ENCODE data around the gene C2.
"Not testable (repeated sequence)": the region's sequence is repeated elsewhere in the genome, so short reads cannot be mapped to it uniquely, and the experiment has no call there.

The C2 gene

GRCh38 chr6:31969712-31970603 is 42.4 kb downstream of the C2 start:
- Mint-ChIP-seq H3K27me3 (no peaks in the 10 kb centered on the region), H3K4me3 (peak overlapping the region; percentile 81), H3K27ac (ENCODE audit: low read depth) (peak overlapping the region; percentile 99), H3K36me3 (ENCODE audit: insufficient read depth) (peaks cover 46% of the 10 kb centered on the region), H3K9me3 (no peaks in the 10 kb centered on the region), H3K4me1 (peaks cover 48% of the 10 kb centered on the region)
- ATAC-seq (replicated peaks; ENCODE audit: extremely low read depth, poor library complexity, severe bottlenecking) (no peak), DNase-seq (ENCODE audit: low spot score in 2 of 2) (no peak)

DNA sequence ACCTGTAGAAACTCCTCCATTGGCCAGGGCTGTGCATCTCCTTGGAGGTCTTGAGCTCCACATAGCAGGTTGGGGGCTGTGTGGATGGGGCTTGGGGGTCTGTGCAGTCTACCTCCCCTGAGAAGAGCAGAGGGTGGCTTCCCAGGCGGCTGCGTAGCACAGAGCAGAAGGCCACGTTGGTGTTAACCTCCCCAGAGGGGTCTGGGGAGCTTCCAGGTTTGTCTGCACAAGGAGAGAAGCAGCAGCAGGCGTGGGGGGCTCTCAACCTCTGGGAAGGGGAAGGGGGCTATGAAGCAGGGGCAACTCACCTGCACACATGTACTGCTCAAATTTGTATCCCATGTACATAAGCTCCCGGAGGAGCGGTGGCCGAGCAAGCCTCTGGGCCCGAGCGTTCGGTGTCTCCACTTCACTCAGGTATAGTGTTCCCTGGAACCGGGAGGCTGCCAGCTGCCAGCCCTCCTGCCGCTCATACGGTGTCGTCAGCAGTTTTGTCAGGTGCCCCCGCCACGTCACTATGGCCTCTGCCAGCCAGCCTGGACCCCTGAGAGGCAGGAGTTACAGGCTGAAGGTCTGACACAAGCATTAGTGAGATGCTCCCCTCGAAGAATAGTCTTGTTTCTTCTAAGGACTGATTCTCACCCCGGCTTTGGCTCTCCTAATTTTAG is 43.2 kb downstream of the C2 start:
- ATAC-seq (replicated peaks; ENCODE audit: extremely low read depth, poor library complexity, severe bottlenecking) (no peak), DNase-seq (ENCODE audit: low spot score in 2 of 2) (no peak)
- peak overlapping the region; percentile 81 for H3K4me3 Mint-ChIP-seq
- peaks cover 48% of the 10 kb centered on the region for H3K4me1 Mint-ChIP-seq
- H3K9me3 Mint-ChIP-seq: no peaks in the 10 kb centered on the region
- peak overlapping the region; percentile 99 for H3K27ac Mint-ChIP-seq (ENCODE audit: low read depth)
- no peaks in the 10 kb centered on the region for H3K27me3 Mint-ChIP-seq
- H3K36me3 Mint-ChIP-seq (ENCODE audit: insufficient read depth): peaks cover 39% of the 10 kb centered on the region

GRCh38 chr6:31971279-31971992 is 43.9 kb downstream of the C2 start:
- Mint-ChIP-seq H3K36me3 (ENCODE audit: insufficient read depth) (peaks cover 34% of the 10 kb centered on the region), H3K4me3 (peak overlapping the region; percentile 81), H3K9me3 (no peaks in the 10 kb centered on the region), H3K27ac (ENCODE audit: low read depth) (peak overlapping the region; percentile 99), H3K27me3 (no peaks in the 10 kb centered on the region), H3K4me1 (peaks cover 48% of the 10 kb centered on the region)
- DNase-seq (ENCODE audit: low spot score in 2 of 2): peak in 1 of 2 donors; percentile 27
- ATAC-seq (replicated peaks; ENCODE audit: extremely low read depth, poor library complexity, severe bottlenecking): no peak

DNA sequence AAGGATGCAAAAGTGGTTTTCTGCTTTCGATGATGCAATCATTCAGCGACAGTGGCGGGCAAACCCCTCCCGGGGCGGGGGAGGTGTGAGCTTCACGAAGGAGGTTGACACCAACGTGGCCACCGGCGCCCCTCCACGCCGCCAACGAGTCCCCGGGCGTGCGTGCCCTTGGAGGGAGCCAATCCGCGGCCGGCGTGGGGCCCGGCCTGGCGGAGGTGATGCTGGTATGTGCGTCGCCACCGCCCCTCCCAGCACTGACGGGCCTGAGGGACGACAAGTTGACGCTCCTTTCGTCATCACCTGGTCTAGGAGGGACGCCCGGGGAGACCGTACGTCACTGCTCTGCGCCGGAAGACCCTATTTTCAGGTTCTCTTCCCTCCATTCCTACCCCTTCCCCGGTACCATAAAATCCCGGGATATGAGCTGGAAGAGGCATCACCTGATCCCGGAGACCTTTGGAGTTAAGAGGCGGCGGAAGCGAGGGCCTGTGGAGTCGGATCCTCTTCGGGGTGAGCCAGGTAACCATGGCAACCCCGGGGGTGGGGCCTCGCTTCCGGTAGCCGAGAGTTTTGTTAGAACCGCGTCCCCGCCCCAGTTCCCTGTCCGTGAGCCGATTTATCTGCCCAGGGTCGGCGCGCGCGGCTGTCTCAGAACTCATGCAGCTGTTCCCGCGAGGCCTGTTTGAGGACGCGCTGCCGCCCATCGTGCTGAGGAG is 44.6 kb downstream of the C2 start, which contains the start of gene DXO:
Gene DXO, minus strand, starts transcription at position 146 of the 716 bp plus-strand sequence. CDS start 463 bp downstream, outside the sequence.
- Mint-ChIP-seq H3K9me3 (no peaks in the 10 kb centered on the region), H3K4me3 (peak within 1 kb of the TSS; percentile 81), H3K36me3 (ENCODE audit: insufficient read depth) (peaks cover 29% of the 10 kb centered on the region), H3K27ac (ENCODE audit: low read depth) (peak within 1 kb of the TSS; percentile 99), H3K27me3 (no peaks in the 10 kb centered on the region), H3K4me1 (peaks cover 45% of the 10 kb centered on the region)
- ATAC-seq (replicated peaks; ENCODE audit: extremely low read depth, poor library complexity, severe bottlenecking) (peak; percentile 96), DNase-seq (ENCODE audit: low spot score in 2 of 2) (peak; percentile 95 to 100)

GRCh38 chr6:31972709-31973350 is 45.3 kb downstream of the C2 start:
- no peak for DNase-seq (ENCODE audit: low spot score in 2 of 2)

GRCh38 chr6:31976065-31976464 is 48.5 kb downstream of the C2 start:
- ATAC-seq (replicated peaks; ENCODE audit: extremely low read depth, poor library complexity, severe bottlenecking); H3K27me3 Mint-ChIP-seq; H3K9me3 Mint-ChIP-seq; DNase-seq (ENCODE audit: low spot score in 2 of 2); H3K4me3 Mint-ChIP-seq; H3K27ac Mint-ChIP-seq (ENCODE audit: low read depth): not testable (repeated sequence)
- H3K36me3 Mint-ChIP-seq (ENCODE audit: insufficient read depth): peaks cover 19% of the 10 kb centered on the region
- peaks cover 24% of the 10 kb centered on the region for H3K4me1 Mint-ChIP-seq

More at GRCh38 chr6:31972709-31973350, 45.3 kb downstream of the C2 start:
- no peak for ATAC-seq (replicated peaks; ENCODE audit: extremely low read depth, poor library complexity, severe bottlenecking)
- Mint-ChIP-seq H3K4me1 (peaks cover 39% of the 10 kb centered on the region), H3K9me3 (no peaks in the 10 kb centered on the region), H3K4me3 (peak overlapping the region; percentile 81), H3K36me3 (ENCODE audit: insufficient read depth) (peaks cover 25% of the 10 kb centered on the region), H3K27ac (ENCODE audit: low read depth) (peak overlapping the region; percentile 99), H3K27me3 (no peaks in the 10 kb centered on the region)

DNA sequence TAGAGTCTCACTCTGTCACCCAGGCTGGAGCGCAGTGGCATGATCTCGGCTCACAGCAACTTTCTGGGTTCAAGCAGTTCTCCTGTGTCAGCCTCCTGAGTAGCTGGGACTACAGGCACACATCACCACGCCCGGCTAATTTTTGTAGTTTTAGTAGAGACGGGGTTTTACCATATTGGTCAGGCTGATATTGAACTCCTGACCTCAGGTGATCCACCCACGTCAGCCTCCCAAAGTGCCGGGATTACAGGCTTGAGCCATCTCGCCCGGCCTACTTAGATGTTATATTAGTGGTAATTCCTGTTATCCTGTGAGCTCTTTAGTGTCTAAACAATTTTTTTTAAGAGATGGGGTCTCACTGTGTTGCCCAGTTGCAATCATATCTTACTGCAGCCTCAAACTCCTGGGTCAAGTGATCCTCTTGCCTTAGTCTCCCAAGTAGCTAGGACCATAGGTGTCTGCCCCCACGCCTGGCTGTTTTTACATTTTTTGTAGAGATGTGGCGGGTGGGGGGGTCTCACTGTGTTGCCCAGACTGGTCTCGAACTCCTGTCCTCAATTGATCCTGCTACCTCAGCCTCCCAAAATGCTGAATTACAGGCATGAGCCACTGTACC is 50.4 kb downstream of the C2 start:
- H3K9me3 Mint-ChIP-seq: no peaks in the 10 kb centered on the region
- H3K27me3 Mint-ChIP-seq: no peaks in the 10 kb centered on the region
- H3K4me3 Mint-ChIP-seq: no peak overlapping the region
- H3K36me3 Mint-ChIP-seq (ENCODE audit: insufficient read depth): peaks cover 3% of the 10 kb centered on the region
- peaks cover 12% of the 10 kb centered on the region for H3K4me1 Mint-ChIP-seq
- no peak for ATAC-seq (replicated peaks; ENCODE audit: extremely low read depth, poor library complexity, severe bottlenecking)
- peak in 1 of 2 donors; percentile 6 for DNase-seq (ENCODE audit: low spot score in 2 of 2)
- H3K27ac Mint-ChIP-seq (ENCODE audit: low read depth): no peak overlapping the region

DNA sequence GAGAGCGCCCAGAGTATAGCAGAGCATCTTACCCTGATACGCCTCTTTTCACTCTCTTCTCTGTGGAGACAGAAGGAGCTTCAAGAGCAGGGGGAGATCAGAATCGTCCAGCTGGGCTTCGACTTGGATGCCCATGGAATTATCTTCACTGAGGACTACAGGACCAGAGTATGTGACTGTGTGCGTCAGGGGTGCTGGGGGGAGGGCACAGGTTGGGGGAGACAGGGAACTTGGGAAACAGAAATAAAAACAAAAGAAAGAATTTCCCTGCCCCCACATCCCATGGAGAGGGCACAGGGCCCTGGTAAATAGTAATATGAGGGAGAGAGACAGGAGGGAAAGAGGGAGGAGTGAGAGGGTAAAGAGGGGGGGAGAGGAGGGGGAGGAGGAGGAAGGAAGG is 51.3 kb downstream of the C2 start:
- Mint-ChIP-seq H3K4me3 (no peak overlapping the region), H3K4me1 (peaks cover 3% of the 10 kb centered on the region), H3K36me3 (ENCODE audit: insufficient read depth) (no peaks in the 10 kb centered on the region), H3K9me3 (no peaks in the 10 kb centered on the region), H3K27me3 (no peaks in the 10 kb centered on the region), H3K27ac (ENCODE audit: low read depth) (no peak overlapping the region)
- no peak for ATAC-seq (replicated peaks; ENCODE audit: extremely low read depth, poor library complexity, severe bottlenecking)
- DNase-seq (ENCODE audit: low spot score in 2 of 2): no peak

DNA sequence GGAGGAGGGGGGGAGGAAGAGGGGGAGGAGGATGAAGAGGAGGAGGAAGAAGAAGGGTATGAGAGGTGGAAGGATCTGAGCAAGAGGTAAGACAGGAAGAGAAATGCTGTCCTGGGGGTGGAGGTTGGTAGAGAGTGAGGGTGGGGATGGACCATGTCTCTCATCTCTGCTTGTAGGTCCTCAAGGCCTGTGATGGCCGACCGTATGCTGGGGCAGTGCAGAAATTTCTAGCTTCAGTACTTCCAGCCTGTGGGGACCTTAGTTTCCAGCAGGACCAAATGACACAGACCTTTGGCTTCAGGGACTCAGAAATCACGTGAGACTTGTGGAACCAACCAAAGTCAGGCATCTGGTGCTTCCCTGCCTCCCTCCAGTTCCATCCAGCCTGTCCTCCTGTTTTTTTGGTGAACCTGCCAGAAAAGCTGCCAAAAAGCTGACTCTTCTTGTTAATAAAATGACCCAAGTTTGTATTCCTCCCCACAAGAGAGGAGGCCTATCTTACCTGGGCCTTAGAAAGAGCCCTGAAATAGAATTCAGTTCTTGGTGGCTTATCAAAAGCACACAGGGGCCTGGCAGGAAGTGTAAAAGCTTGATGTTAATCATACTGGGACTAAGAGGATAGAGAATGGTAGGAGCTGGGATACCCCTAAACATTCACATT is 51.9 kb downstream of the C2 start:
- Mint-ChIP-seq H3K27me3 (no peaks in the 10 kb centered on the region), H3K4me3 (no peak overlapping the region), H3K27ac (ENCODE audit: low read depth) (peak overlapping the region; percentile 44), H3K9me3 (no peaks in the 10 kb centered on the region), H3K36me3 (ENCODE audit: insufficient read depth) (no peaks in the 10 kb centered on the region), H3K4me1 (no peaks in the 10 kb centered on the region)
- no peak for ATAC-seq (replicated peaks; ENCODE audit: extremely low read depth, poor library complexity, severe bottlenecking)
- DNase-seq (ENCODE audit: low spot score in 2 of 2): no peak

DNA sequence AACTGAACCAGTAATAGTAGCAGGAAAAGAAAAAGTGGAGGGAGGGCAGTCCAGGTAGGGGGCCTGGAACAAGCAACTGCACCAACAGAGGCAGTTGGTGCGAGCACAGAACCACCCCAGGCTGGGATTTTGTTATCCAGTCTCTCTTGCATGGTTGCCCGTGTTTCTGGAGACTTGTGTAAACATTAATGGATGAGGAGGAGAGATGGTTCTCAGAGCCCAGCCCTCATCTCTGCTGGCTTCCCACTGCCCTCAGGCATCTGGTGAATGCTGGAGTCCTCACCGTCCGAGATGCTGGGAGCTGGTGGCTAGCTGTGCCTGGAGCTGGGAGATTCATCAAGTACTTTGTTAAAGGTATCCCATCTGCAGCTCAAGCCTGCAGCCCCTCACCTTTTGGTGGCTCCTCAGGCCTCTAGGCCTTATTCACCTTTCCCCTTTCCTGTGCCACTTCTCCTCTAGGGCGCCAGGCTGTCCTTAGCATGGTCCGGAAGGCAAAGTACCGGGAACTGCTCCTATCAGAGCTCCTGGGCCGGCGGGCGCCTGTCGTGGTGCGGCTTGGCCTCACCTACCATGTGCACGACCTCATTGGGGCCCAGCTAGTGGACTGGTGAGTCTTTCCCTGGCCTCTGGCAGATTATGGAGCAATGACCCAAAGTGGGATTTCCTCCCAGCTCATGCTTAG is 52.8 kb downstream of the C2 start:
- H3K36me3 Mint-ChIP-seq (ENCODE audit: insufficient read depth); ATAC-seq (replicated peaks; ENCODE audit: extremely low read depth, poor library complexity, severe bottlenecking); DNase-seq (ENCODE audit: low spot score in 2 of 2); H3K4me1 Mint-ChIP-seq; H3K27me3 Mint-ChIP-seq; H3K4me3 Mint-ChIP-seq; H3K9me3 Mint-ChIP-seq: not testable (repeated sequence)
- H3K27ac Mint-ChIP-seq (ENCODE audit: low read depth): peak overlapping the region; percentile 44

DNA sequence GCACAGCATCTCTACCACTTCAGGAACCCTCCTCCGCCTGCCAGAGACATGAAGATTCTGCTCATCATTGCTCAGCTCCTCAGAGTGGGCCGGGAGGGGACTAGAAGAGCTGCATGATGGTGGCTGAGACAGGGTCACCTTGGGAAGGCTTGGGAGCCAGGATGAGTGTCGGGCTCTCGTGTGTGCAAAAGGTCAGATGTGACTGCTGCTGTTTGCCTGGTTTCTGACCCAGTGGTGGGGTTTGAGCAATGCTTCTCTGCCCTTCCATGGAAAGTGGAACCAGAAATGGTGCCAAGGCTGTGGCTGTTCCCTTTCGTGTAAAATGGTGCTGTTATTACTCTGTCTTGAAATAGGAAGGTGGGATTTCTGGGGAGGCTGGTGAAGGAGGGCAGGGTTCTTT is 53.5 kb downstream of the C2 start:
- DNase-seq (ENCODE audit: low spot score in 2 of 2); H3K4me1 Mint-ChIP-seq; H3K4me3 Mint-ChIP-seq; H3K9me3 Mint-ChIP-seq; ATAC-seq (replicated peaks; ENCODE audit: extremely low read depth, poor library complexity, severe bottlenecking); H3K36me3 Mint-ChIP-seq (ENCODE audit: insufficient read depth); H3K27ac Mint-ChIP-seq (ENCODE audit: low read depth); H3K27me3 Mint-ChIP-seq: not testable (repeated sequence)

Data from central memory CD8-positive, alpha-beta T cell (primary cell).